Measurements from ENCODE around the gene DCLK2.

DCLK2 gene

DNA sequence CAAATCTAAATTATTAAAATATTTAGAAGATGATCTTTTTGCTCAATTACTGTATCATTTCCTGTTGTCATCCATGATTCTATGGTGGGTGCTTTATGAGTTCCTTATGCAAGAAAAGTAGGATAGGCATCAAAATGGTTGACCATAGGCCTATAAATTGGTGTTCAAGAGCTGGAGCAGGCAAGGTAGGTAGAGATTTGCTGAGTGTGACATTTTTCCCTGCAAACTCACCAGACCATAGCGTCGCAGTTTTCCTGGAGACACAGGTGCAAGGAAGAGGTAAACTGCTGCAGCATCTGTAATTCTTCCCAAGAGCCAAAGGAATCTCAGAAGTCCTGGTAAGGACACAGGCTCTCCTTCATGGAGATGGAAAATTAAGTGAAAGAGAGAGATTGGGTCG lies 33.7 kb upstream of the DCLK2 start (continued):
- no peak for TF ChIP-seq ZNF214 (tag by site-specific recombination; IDR thresholded peaks at IDR 0.05; ENCODE audit: borderline replicate concordance)
- TF ChIP-seq ZSCAN16 (tag by site-specific recombination; IDR thresholded peaks at IDR 0.05), result no peak
- TF ChIP-seq ZNF292 (tag by site-specific recombination; IDR thresholded peaks at IDR 0.05; ENCODE audit: borderline replicate concordance, low read depth), result no peak
- no peak for TF ChIP-seq YY2 (tag by site-specific recombination; IDR thresholded peaks at IDR 0.05)
- no peak for TF ChIP-seq ZNF2 (tag by site-specific recombination; IDR thresholded peaks at IDR 0.05)

DNA sequence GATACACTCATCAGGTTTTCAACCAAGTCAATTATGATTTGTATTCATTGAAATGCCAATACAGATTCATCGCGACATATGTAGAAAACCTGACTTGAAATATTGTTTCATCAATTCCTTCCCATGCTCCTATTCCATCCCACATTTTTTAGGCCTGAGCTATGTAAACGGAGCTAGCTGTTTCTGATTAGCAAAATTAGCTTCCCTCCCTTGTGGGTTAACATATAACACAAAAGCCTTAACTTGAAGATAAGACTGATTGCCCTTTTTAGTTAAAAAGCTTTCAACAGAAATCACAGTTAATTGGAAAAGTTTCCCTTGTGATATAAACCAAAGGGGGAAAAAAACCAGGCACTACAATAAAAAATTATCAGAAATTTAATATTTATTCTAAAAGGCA lies 32.8 kb upstream of the DCLK2 start:
- CTCF ChIA-PET, result no interaction called here
- Histone ChIP-seq H3K36me3 (ENCODE audit: control insufficient read depth in 2 of 2, insufficient read depth in 1 of 2, low read length in 2 of 2) (no peaks in the 10 kb centered on the region), H3K4me3 (ENCODE audit: low read depth, low read length) (no peak overlapping the region), H3K4me1 (ENCODE audit: control insufficient read depth, insufficient read depth, low read length) (no peaks in the 10 kb centered on the region), H3K9me3 (ENCODE audit: control insufficient read depth, insufficient read depth, low read depth, low read length) (no peaks in the 10 kb centered on the region), H3K27ac (ENCODE audit: extremely low read depth, low read depth, low read length) (no peak overlapping the region)
- POLR2A ChIA-PET, result no interaction called here
- TF ChIP-seq ZNF155 (tag by site-specific recombination; IDR thresholded peaks at IDR 0.05), result no peak
- no peak for TF ChIP-seq ZNF585B (tag by site-specific recombination; IDR thresholded peaks at IDR 0.05)
- TF ChIP-seq, protein P1, sequence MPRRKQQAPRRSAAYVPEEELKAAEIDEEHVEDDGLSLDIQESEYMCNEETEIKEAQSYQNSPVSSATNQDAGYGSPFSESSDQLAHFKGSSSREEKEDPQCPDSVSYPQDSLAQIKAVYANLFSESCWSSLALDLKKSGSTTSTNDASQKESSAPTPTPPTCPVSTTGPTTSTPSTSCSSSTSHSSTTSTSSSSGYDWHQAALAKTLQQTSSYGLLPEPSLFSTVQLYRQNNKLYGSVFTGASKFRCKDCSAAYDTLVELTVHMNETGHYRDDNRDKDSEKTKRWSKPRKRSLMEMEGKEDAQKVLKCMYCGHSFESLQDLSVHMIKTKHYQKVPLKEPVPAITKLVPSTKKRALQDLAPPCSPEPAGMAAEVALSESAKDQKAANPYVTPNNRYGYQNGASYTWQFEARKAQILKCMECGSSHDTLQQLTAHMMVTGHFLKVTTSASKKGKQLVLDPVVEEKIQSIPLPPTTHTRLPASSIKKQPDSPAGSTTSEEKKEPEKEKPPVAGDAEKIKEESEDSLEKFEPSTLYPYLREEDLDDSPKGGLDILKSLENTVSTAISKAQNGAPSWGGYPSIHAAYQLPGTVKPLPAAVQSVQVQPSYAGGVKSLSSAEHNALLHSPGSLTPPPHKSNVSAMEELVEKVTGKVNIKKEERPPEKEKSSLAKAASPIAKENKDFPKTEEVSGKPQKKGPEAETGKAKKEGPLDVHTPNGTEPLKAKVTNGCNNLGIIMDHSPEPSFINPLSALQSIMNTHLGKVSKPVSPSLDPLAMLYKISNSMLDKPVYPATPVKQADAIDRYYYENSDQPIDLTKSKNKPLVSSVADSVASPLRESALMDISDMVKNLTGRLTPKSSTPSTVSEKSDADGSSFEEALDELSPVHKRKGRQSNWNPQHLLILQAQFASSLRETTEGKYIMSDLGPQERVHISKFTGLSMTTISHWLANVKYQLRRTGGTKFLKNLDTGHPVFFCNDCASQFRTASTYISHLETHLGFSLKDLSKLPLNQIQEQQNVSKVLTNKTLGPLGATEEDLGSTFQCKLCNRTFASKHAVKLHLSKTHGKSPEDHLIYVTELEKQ (tag by site-specific recombination; IDR thresholded peaks at IDR 0.05; ENCODE audit: borderline replicate concordance), result no peak
- TF ChIP-seq ZNF335 (tag by site-specific recombination; conservative IDR thresholded peaks at IDR 0.05), result no peak
- TF ChIP-seq, protein P2, sequence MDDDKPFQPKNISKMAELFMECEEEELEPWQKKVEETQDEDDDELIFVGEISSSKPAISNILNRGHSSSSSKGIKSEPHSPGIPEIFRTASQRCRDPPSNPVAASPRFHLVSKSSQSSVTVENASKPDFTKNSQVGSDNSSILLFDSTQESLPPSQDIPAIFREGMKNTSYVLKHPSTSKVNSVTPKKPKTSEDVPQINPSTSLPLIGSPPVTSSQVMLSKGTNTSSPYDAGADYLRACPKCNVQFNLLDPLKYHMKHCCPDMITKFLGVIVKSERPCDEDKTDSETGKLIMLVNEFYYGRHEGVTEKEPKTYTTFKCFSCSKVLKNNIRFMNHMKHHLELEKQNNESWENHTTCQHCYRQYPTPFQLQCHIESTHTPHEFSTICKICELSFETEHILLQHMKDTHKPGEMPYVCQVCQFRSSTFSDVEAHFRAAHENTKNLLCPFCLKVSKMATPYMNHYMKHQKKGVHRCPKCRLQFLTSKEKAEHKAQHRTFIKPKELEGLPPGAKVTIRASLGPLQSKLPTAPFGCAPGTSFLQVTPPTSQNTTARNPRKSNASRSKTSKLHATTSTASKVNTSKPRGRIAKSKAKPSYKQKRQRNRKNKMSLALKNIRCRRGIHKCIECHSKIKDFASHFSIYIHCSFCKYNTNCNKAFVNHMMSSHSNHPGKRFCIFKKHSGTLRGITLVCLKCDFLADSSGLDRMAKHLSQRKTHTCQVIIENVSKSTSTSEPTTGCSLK (tag by site-specific recombination; IDR thresholded peaks at IDR 0.05), result no peak

DNA sequence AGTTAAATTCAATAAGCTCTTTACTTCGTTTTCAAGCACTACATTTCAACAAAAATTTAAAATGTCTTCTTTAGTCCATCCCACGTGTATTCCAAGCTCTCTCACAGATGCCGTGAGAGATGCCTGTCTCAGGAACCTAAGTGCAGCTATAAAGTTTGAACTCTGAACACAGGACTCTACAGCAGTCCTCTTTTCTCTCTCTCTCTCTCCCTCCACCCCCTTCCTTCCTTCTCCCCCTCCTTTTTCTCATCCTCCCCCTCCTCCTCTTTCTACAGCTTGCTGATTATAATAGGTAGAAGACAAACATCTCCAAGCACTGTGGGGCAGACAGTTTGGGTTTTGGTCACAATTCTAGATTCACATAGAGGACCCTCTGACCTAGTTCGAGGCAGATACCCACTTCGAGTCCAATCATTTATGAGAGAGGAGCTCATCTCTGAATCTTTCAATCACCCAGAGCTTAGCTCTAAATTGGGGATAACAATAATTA lies 31.5 kb upstream of the DCLK2 start:
- no peaks in the 10 kb centered on the region for H3K9me3 ChIP-seq (ENCODE audit: control insufficient read depth, insufficient read depth, low read depth, low read length)
- no peak overlapping the region for H3K27ac ChIP-seq (ENCODE audit: extremely low read depth, low read depth, low read length)
- H3K36me3 ChIP-seq (ENCODE audit: control insufficient read depth in 2 of 2, insufficient read depth in 1 of 2, low read length in 2 of 2), result no peaks in the 10 kb centered on the region
- no peak overlapping the region for H3K4me3 ChIP-seq (ENCODE audit: low read depth, low read length)
- CTCF ChIA-PET, result interaction anchor here (1.2 kb wide), 1 partner anchor 195 kb away, joined by 4 read pairs; no protein-coding TSS in a partner anchor
- no peaks in the 10 kb centered on the region for H3K4me1 ChIP-seq (ENCODE audit: control insufficient read depth, insufficient read depth, low read length)
- POLR2A ChIA-PET, result no interaction called here
- no peak for TF ChIP-seq IKZF3 (tag by site-specific recombination; IDR thresholded peaks at IDR 0.05)
- no peak for TF ChIP-seq ZNF701 (tag by site-specific recombination; IDR thresholded peaks at IDR 0.05)
- TF ChIP-seq, protein P3, sequence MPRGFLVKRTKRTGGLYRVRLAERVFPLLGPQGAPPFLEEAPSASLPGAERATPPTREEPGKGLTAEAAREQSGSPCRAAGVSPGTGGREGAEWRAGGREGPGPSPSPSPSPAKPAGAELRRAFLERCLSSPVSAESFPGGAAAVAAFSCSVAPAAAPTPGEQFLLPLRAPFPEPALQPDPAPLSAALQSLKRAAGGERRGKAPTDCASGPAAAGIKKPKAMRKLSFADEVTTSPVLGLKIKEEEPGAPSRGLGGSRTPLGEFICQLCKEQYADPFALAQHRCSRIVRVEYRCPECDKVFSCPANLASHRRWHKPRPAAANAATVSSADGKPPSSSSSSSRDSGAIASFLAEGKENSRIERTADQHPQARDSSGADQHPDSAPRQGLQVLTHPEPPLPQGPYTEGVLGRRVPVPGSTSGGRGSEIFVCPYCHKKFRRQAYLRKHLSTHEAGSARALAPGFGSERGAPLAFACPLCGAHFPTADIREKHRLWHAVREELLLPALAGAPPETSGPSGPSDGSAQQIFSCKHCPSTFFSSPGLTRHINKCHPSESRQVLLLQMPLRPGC (tag by site-specific recombination; IDR thresholded peaks at IDR 0.05), result no peak
- no peak for TF ChIP-seq ZNF10 (tag by site-specific recombination; IDR thresholded peaks at IDR 0.05)
- TF ChIP-seq ZNF621 (tag by site-specific recombination; IDR thresholded peaks at IDR 0.05), result no peak
- TF ChIP-seq, protein P4, sequence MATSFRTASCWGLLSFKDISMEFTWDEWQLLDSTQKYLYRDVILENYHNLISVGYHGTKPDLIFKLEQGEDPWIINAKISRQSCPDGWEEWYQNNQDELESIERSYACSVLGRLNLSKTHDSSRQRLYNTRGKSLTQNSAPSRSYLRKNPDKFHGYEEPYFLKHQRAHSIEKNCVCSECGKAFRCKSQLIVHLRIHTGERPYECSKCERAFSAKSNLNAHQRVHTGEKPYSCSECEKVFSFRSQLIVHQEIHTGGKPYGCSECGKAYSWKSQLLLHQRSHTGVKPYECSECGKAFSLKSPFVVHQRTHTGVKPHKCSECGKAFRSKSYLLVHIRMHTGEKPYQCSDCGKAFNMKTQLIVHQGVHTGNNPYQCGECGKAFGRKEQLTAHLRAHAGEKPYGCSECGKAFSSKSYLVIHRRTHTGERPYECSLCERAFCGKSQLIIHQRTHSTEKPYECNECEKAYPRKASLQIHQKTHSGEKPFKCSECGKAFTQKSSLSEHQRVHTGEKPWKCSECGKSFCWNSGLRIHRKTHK (tag by site-specific recombination; IDR thresholded peaks at IDR 0.05), result no peak
- peak; percentile 65 for TF ChIP-seq ZNF335 (tag by site-specific recombination; conservative IDR thresholded peaks at IDR 0.05)
- no peak for TF ChIP-seq ZNF248 (tag by site-specific recombination; IDR thresholded peaks at IDR 0.05)
- no peak for TF ChIP-seq ZNF19 (tag by site-specific recombination; IDR thresholded peaks at IDR 0.05; ENCODE audit: low read depth)
- TF ChIP-seq ZNF549 (tag by site-specific recombination; IDR thresholded peaks at IDR 0.05), result no peak
- TF ChIP-seq ZNF596 (tag by site-specific recombination; IDR thresholded peaks at IDR 0.05), result no peak
- TF ChIP-seq ZNF654 (tag by site-specific recombination; IDR thresholded peaks at IDR 0.05; ENCODE audit: low read depth), result no peak
- TF ChIP-seq, protein P5, sequence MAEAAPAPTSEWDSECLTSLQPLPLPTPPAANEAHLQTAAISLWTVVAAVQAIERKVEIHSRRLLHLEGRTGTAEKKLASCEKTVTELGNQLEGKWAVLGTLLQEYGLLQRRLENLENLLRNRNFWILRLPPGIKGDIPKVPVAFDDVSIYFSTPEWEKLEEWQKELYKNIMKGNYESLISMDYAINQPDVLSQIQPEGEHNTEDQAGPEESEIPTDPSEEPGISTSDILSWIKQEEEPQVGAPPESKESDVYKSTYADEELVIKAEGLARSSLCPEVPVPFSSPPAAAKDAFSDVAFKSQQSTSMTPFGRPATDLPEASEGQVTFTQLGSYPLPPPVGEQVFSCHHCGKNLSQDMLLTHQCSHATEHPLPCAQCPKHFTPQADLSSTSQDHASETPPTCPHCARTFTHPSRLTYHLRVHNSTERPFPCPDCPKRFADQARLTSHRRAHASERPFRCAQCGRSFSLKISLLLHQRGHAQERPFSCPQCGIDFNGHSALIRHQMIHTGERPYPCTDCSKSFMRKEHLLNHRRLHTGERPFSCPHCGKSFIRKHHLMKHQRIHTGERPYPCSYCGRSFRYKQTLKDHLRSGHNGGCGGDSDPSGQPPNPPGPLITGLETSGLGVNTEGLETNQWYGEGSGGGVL (tag by site-specific recombination; IDR thresholded peaks at IDR 0.05), result peak; percentile 72
- no peak for TF ChIP-seq ZNF121 (tag by site-specific recombination; IDR thresholded peaks at IDR 0.05)
- TF ChIP-seq ZNF350 (tag by site-specific recombination; IDR thresholded peaks at IDR 0.05), result no peak
